ENCODE data around the gene KHDRBS1. TPM values are rescaled to one million over a fixed set of nuclear protein-coding genes. Genes with fewer than 3 reads are reported as not detected.

The KHDRBS1 gene
- total and polyA plus RNA-seq, 2 of the 13 experiments (the other 11 are each of a cell fraction or from before 2014, with no cell fraction given): 25.1 to 39.0 TPM

GRCh38 chr1:32013386-32014198, at the start of gene KHDRBS1 (continued):
- peak; percentile 46 for TF ChIP-seq TBL1XR1 (IDR thresholded peaks at IDR 0.05; ENCODE audit: borderline replicate concordance, low read length, partially characterized antibody)
- peak; percentile 72 for TF ChIP-seq HNRNPLL (IDR thresholded peaks at IDR 0.05; ENCODE audit: low read depth, low read length, poor library complexity, severe bottlenecking)
- TF ChIP-seq ZNF205 (CRISPR knock-in tag; IDR thresholded peaks at IDR 0.05): no peak; the same call in 1 of the 2 replicates
- peak; percentile 58; the same call in 1 of the 2 replicates for TF ChIP-seq ISL2 (CRISPR knock-in tag; IDR thresholded peaks at IDR 0.05)
- no peak; the same call in 1 of the 2 replicates for TF ChIP-seq ZNF503 (CRISPR knock-in tag; IDR thresholded peaks at IDR 0.05)
- 0 out of 2 replicates have a peak, but pooled peaks have one; percentile 21 for TF ChIP-seq ZBTB37 (CRISPR knock-in tag; IDR thresholded peaks at IDR 0.05)
- peak; percentile 85 for TF ChIP-seq MXD4 (CRISPR knock-in tag; IDR thresholded peaks at IDR 0.05)
- peak; percentile 57 for TF ChIP-seq UBTF (CRISPR knock-in tag; IDR thresholded peaks at IDR 0.05)
- TF ChIP-seq REL (CRISPR knock-in tag; conservative IDR thresholded peaks at IDR 0.05): peak; percentile 83; the same call in 1 of the 2 replicates
- TF ChIP-seq GLMP (CRISPR knock-in tag; IDR thresholded peaks at IDR 0.05; ENCODE audit: borderline replicate concordance): no peak
- TF ChIP-seq ZMYM4 (CRISPR knock-in tag; IDR thresholded peaks at IDR 0.05): peak; percentile 85
- TF ChIP-seq ZSCAN30 (CRISPR knock-in tag; IDR thresholded peaks at IDR 0.05): no peak
- TF ChIP-seq ZBTB20 (CRISPR knock-in tag; IDR thresholded peaks at IDR 0.05; ENCODE audit: borderline replicate concordance, low read depth): peak; percentile 86; the same call in 1 of the 2 replicates
- peak; percentile 75 for TF ChIP-seq ZMYM2 (CRISPR knock-in tag; IDR thresholded peaks at IDR 0.05)
- TF ChIP-seq ZNF740 (CRISPR knock-in tag; IDR thresholded peaks at IDR 0.05): no peak
- no peak for TF ChIP-seq SP140L (CRISPR knock-in tag; IDR thresholded peaks at IDR 0.05; ENCODE audit: borderline replicate concordance)
- peak; percentile 75; the same call in 1 of the 2 replicates for TF ChIP-seq ZNF276 (CRISPR knock-in tag; IDR thresholded peaks at IDR 0.05; ENCODE audit: low read depth)
- no peak for TF ChIP-seq ZNF510 (CRISPR knock-in tag; IDR thresholded peaks at IDR 0.05; ENCODE audit: low read depth)
- no peak for TF ChIP-seq ZNF549 (CRISPR knock-in tag; IDR thresholded peaks at IDR 0.05)
- TF ChIP-seq SMC3 (IDR thresholded peaks at IDR 0.05; ENCODE audit: low read length): no peak
